Naive thymus-derived CD4-positive, alpha-beta T cell (primary cell): ENCODE data around the gene SOX6. TPM values are rescaled to one million over a fixed set of nuclear protein-coding genes. Genes with fewer than 3 reads are reported as not detected.

ENCODE experiments used
- ATAC-seq: fragments of 150-1000 bp; cut with Tn5 transposase; 2 replicates; pipeline ENCODE4 v1.10.0; 2021; ENCODE audit warnings: mild to moderate bottlenecking, moderate library complexity
- CTCF ChIA-PET: fragments of 350-600 bp; sonication (Branson Sonifier 250); formaldehyde crosslinking; loops from one replicate; lab custom pipeline; 2021; ENCODE audit warnings: antibody characterized with exemption; lab: Charles Lee
- POLR2A ChIA-PET: fragments of 350-600 bp; sonication (Branson Sonifier 250); formaldehyde crosslinking; loops from one replicate; lab custom pipeline; 2021; ENCODE audit warnings: antibody characterized with exemption, inconsistent platforms; lab: Charles Lee
- DNase-seq, 9 donors: peaks; one replicate each; pipeline versions ENCODE4 v3.0.0 to v3.0.0-alpha.2; 2020 to 2022; ENCODE audit warnings: mixed read lengths in 1 of 9
- H3K27ac ChIP-seq: one replicate; pipeline ENCODE4 v1.7.0; 2013; ENCODE audit warnings: mild to moderate bottlenecking, low read depth, low read length, moderate library complexity
- H3K27me3 ChIP-seq, 2 donors: one replicate each; pipeline ENCODE4 v1.7.0; 2013; ENCODE audit warnings: low read length in 2 of 2, mild to moderate bottlenecking in 2 of 2, moderate library complexity in 2 of 2; ENCODE audit not compliant: control insufficient read depth in 2 of 2, insufficient read depth in 2 of 2
- H3K36me3 ChIP-seq, 3 experiments: 1 replicate in 2 of 3; 2 replicates in 1 of 3; pipeline ENCODE4 v1.7.0; 2013; ENCODE audit warnings: low read length in 3 of 3, mild to moderate bottlenecking in 3 of 3, moderate library complexity in 1 of 3; ENCODE audit not compliant: insufficient read depth in 3 of 3, control insufficient read depth in 2 of 3
- H3K4me1 ChIP-seq, 2 donors: one replicate each; pipeline ENCODE4 v1.7.0; 2013; ENCODE audit warnings: low read length in 2 of 2, mild to moderate bottlenecking in 2 of 2, moderate library complexity in 1 of 2; ENCODE audit not compliant: control insufficient read depth in 2 of 2, insufficient read depth in 2 of 2
- H3K4me3 ChIP-seq: 2 replicates; pipeline ENCODE4 v1.7.0; 2013; ENCODE audit warnings: mild to moderate bottlenecking, low read length
- H3K9me3 ChIP-seq, 3 experiments: 1 replicate in 2 of 3; 2 replicates in 1 of 3; pipeline ENCODE4 v1.7.0; 2013; ENCODE audit warnings: low read length in 3 of 3; ENCODE audit not compliant: control insufficient read depth in 2 of 3
- H3K27ac Mint-ChIP-seq, 9 donors: one replicate each; pipeline ENCODE4 v1.8.0; 2020 to 2022; ENCODE audit warnings: mixed read lengths in 9 of 9, mild to moderate bottlenecking in 8 of 9, moderate library complexity in 5 of 9, inconsistent platforms in 2 of 9
- H3K27me3 Mint-ChIP-seq, 5 donors: one replicate each; pipeline ENCODE4 v1.8.0; 2021 to 2022; ENCODE audit warnings: mixed read lengths in 5 of 5, mild to moderate bottlenecking in 1 of 5
- H3K36me3 Mint-ChIP-seq, 5 donors: one replicate each; pipeline ENCODE4 v1.8.0; 2020 to 2022; ENCODE audit warnings: mixed read lengths in 5 of 5, mild to moderate bottlenecking in 3 of 5, inconsistent platforms in 1 of 5
- H3K4me1 Mint-ChIP-seq, 7 donors: one replicate each; pipeline ENCODE4 v1.8.0; 2020 to 2022; ENCODE audit warnings: mixed read lengths in 7 of 7, mild to moderate bottlenecking in 3 of 7, inconsistent platforms in 1 of 7
- H3K4me3 Mint-ChIP-seq, 10 donors: one replicate each; pipeline ENCODE4 v1.8.0; 2020 to 2022; ENCODE audit warnings: mild to moderate bottlenecking in 10 of 10, mixed read lengths in 10 of 10, moderate library complexity in 6 of 10, inconsistent platforms in 2 of 10
- H3K9me3 Mint-ChIP-seq, 11 donors: one replicate each; pipeline ENCODE4 v1.8.0; 2020 to 2022; ENCODE audit warnings: mixed read lengths in 11 of 11, mild to moderate bottlenecking in 4 of 11, inconsistent platforms in 1 of 11, moderate library complexity in 1 of 11
- intact Hi-C, 2 donors: fragments of 100-400 bp; cut with micrococcal nuclease; formaldehyde crosslinking; loops; one replicate each; pipeline ENCODE4 v1.15.1; 2023
- polyA plus RNA-seq, 2 donors: library from polyadenylated mRNA; unstranded; fragments of 300-500 nt; fragmentation: Illumina TruSeq; gene quantifications; one replicate each; pipeline ENCODE4 v1.2.3, GENCODE V29; 2021
- total RNA-seq, 6 experiments: library from RNA in 5 of 6; stranded (reverse) in 5 of 6; gene quantifications; 1 replicate in 5 of 6; 2 replicates in 1 of 6; pipeline ENCODE4 v1.2.3 and lab custom pipeline; 2021 to 2026

SOX6 gene
- total and polyA plus RNA-seq, 7 experiments from 2014 or later, result 0.51 TPM; not detected in 6

- Mint-ChIP-seq H3K4me3 (no peak overlapping the region), H3K36me3 (no peaks in the 10 kb centered on the region), H3K4me1 (no peaks in the 10 kb centered on the region), H3K27me3 (no peaks in the 10 kb centered on the region), H3K27ac (no peak overlapping the region), H3K9me3 (peaks cover 0 to 6% (median 0%) of the 10 kb centered on the region in 11 donors)
- Histone ChIP-seq H3K9me3 (no peaks in the 10 kb centered on the region), H3K27me3 (no peaks in the 10 kb centered on the region), H3K36me3 (no peaks in the 10 kb centered on the region), H3K27ac (no peak overlapping the region), H3K4me1 (no peaks in the 10 kb centered on the region), H3K4me3 (no peak overlapping the region)
- DNase-seq (no peak), ATAC-seq (no peak)
- intact Hi-C loops, result no loop called here
- ChIA-PET POLR2A (no interaction called here), CTCF (no interaction called here)
These were observed 144.9 kb downstream of the SOX6 start for GRCh38 chr11:16211407-16211806.

GRCh38 chr11:16204261-16204660, 152.1 kb downstream of the SOX6 start:
- no peaks in the 10 kb centered on the region for H3K27me3 Mint-ChIP-seq
- H3K27ac Mint-ChIP-seq, result no peak overlapping the region
- H3K4me3 ChIP-seq, result no peak overlapping the region
- no peaks in the 10 kb centered on the region for H3K4me1 ChIP-seq
- H3K27me3 ChIP-seq, result no peaks in the 10 kb centered on the region
- no peak overlapping the region for H3K27ac ChIP-seq
- H3K4me3 Mint-ChIP-seq, result no peak overlapping the region
- ATAC-seq, result no peak
- no peaks in the 10 kb centered on the region for H3K36me3 Mint-ChIP-seq
- intact Hi-C loops, result no loop called here
- no peaks in the 10 kb centered on the region for H3K36me3 ChIP-seq
- no peak for DNase-seq
- no peaks in the 10 kb centered on the region for H3K4me1 Mint-ChIP-seq
- H3K9me3 ChIP-seq, result no peaks in the 10 kb centered on the region
- POLR2A ChIA-PET, result no interaction called here
- CTCF ChIA-PET, result no interaction called here
- H3K9me3 Mint-ChIP-seq, result peaks cover 0 to 4% (median 0%) of the 10 kb centered on the region in 11 donors

GRCh38 chr11:16195651-16196050, 160.7 kb downstream of the SOX6 start:
- H3K9me3 ChIP-seq, result no peaks in the 10 kb centered on the region
- Mint-ChIP-seq H3K4me1 (no peaks in the 10 kb centered on the region), H3K27me3 (no peaks in the 10 kb centered on the region), H3K9me3 (peaks cover 0 to 4% (median 0%) of the 10 kb centered on the region in 11 donors), H3K27ac (no peak overlapping the region), H3K36me3 (no peaks in the 10 kb centered on the region), H3K4me3 (no peak overlapping the region)
- POLR2A ChIA-PET, result no interaction called here
- CTCF ChIA-PET, result no interaction called here
- ATAC-seq, result no peak
- H3K27me3 ChIP-seq, result no peaks in the 10 kb centered on the region
- intact Hi-C loops, result no loop called here
- no peak overlapping the region for H3K27ac ChIP-seq
- no peaks in the 10 kb centered on the region for H3K4me1 ChIP-seq
- H3K36me3 ChIP-seq, result no peaks in the 10 kb centered on the region
- DNase-seq, result no peak
- H3K4me3 ChIP-seq, result no peak overlapping the region

GRCh38 chr11:16194566-16194965, 161.8 kb downstream of the SOX6 start:
- H3K27ac Mint-ChIP-seq, result no peak overlapping the region
- ChIA-PET POLR2A (no interaction called here), CTCF (no interaction called here)
- DNase-seq (no peak), ATAC-seq (no peak)
- no peaks in the 10 kb centered on the region for H3K27me3 ChIP-seq
- H3K4me1 Mint-ChIP-seq, result no peaks in the 10 kb centered on the region
- H3K4me3 ChIP-seq, result no peak overlapping the region
- H3K36me3 ChIP-seq, result no peaks in the 10 kb centered on the region
- intact Hi-C loops, result no loop called here
- H3K36me3 Mint-ChIP-seq, result no peaks in the 10 kb centered on the region
- H3K9me3 ChIP-seq, result no peaks in the 10 kb centered on the region
- H3K4me1 ChIP-seq, result no peaks in the 10 kb centered on the region
- H3K27me3 Mint-ChIP-seq, result no peaks in the 10 kb centered on the region
- no peak overlapping the region for H3K27ac ChIP-seq
- no peak overlapping the region for H3K4me3 Mint-ChIP-seq
- H3K9me3 Mint-ChIP-seq, result peaks cover 0 to 4% (median 0%) of the 10 kb centered on the region in 11 donors

GRCh38 chr11:16193897-16194381, 162.4 kb downstream of the SOX6 start:
- Mint-ChIP-seq H3K27me3 (no peaks in the 10 kb centered on the region), H3K4me1 (no peaks in the 10 kb centered on the region), H3K4me3 (no peak overlapping the region), H3K27ac (no peak overlapping the region), H3K9me3 (peaks cover 0 to 5% (median 0%) of the 10 kb centered on the region in 11 donors), H3K36me3 (no peaks in the 10 kb centered on the region)
- Histone ChIP-seq H3K36me3 (no peaks in the 10 kb centered on the region), H3K4me3 (no peak overlapping the region), H3K27me3 (no peaks in the 10 kb centered on the region), H3K4me1 (no peaks in the 10 kb centered on the region), H3K27ac (no peak overlapping the region), H3K9me3 (no peaks in the 10 kb centered on the region)
- intact Hi-C loops, result no loop called here
- ATAC-seq (no peak), DNase-seq (no peak)
- ChIA-PET POLR2A (no interaction called here), CTCF (no interaction called here)

GRCh38 chr11:16191868-16192240, 164.5 kb downstream of the SOX6 start:
- Histone ChIP-seq H3K36me3 (no peaks in the 10 kb centered on the region), H3K4me1 (no peaks in the 10 kb centered on the region), H3K4me3 (no peak overlapping the region), H3K27me3 (no peaks in the 10 kb centered on the region), H3K27ac (no peak overlapping the region), H3K9me3 (no peaks in the 10 kb centered on the region)
- Mint-ChIP-seq H3K9me3 (peaks cover 0 to 4% (median 0%) of the 10 kb centered on the region in 11 donors), H3K4me3 (no peak overlapping the region), H3K4me1 (no peaks in the 10 kb centered on the region), H3K27ac (no peak overlapping the region), H3K27me3 (no peaks in the 10 kb centered on the region), H3K36me3 (no peaks in the 10 kb centered on the region)
- POLR2A ChIA-PET, result no interaction called here
- CTCF ChIA-PET, result no interaction called here
- intact Hi-C loops, result no loop called here
- DNase-seq (no peak), ATAC-seq (no peak)

- intact Hi-C loops, result no loop called here
- no peak for DNase-seq
- no peak overlapping the region for H3K4me3 ChIP-seq
- POLR2A ChIA-PET, result no interaction called here
- no peaks in the 10 kb centered on the region for H3K27me3 ChIP-seq
- Mint-ChIP-seq H3K4me3 (no peak overlapping the region), H3K4me1 (no peaks in the 10 kb centered on the region), H3K27ac (no peak overlapping the region), H3K9me3 (peaks cover 0 to 4% (median 0%) of the 10 kb centered on the region in 11 donors), H3K36me3 (no peaks in the 10 kb centered on the region), H3K27me3 (no peaks in the 10 kb centered on the region)
- H3K9me3 ChIP-seq, result no peaks in the 10 kb centered on the region
- no peak overlapping the region for H3K27ac ChIP-seq
- no peak for ATAC-seq
- no peaks in the 10 kb centered on the region for H3K4me1 ChIP-seq
- H3K36me3 ChIP-seq, result no peaks in the 10 kb centered on the region
- CTCF ChIA-PET, result no interaction called here
These were observed 165.0 kb downstream of the SOX6 start for GRCh38 chr11:16191212-16191867.
